Measurements from ENCODE around the gene CASP7.
"Not testable (repeated sequence)": the region's sequence is repeated elsewhere in the genome, so short reads cannot be mapped to it uniquely, and the experiment has no call there.

The CASP7 gene

GRCh38 chr10:113765910-113766309 is 86.2 kb downstream of the CASP7 start:
- no peak overlapping the region for H3K4me3 ChIP-seq (ENCODE audit: low read depth, low read length)
- no peaks in the 10 kb centered on the region for H3K4me1 ChIP-seq
- H3K36me3 ChIP-seq = no peaks in the 10 kb centered on the region
- no peak for TF ChIP-seq CTCF (IDR thresholded peaks at IDR 0.05; ENCODE audit: low read depth, low read length)
- no peak for DNase-seq
- H3K27me3 ChIP-seq = peaks cover 54% of the 10 kb centered on the region
- H3K9me3 ChIP-seq = no peaks in the 10 kb centered on the region

- no peaks in the 10 kb centered on the region for H3K4me1 ChIP-seq
- H3K27me3 ChIP-seq = peaks cover 57% of the 10 kb centered on the region
- no peak for TF ChIP-seq CTCF (IDR thresholded peaks at IDR 0.05; ENCODE audit: low read depth, low read length)
- no peak overlapping the region for H3K4me3 ChIP-seq (ENCODE audit: low read depth, low read length)
- no peak for DNase-seq
- no peaks in the 10 kb centered on the region for H3K9me3 ChIP-seq
- H3K36me3 ChIP-seq = no peaks in the 10 kb centered on the region
Measured at GRCh38 chr10:113767222-113767621, 87.5 kb downstream of the CASP7 start.

GRCh38 chr10:113770346-113770745 is 90.6 kb downstream of the CASP7 start:
- no peak for TF ChIP-seq CTCF (IDR thresholded peaks at IDR 0.05; ENCODE audit: low read depth, low read length)
- Histone ChIP-seq H3K4me1 (no peaks in the 10 kb centered on the region), H3K4me3 (ENCODE audit: low read depth, low read length) (no peak overlapping the region), H3K9me3 (no peaks in the 10 kb centered on the region), H3K27me3 (peaks cover 53% of the 10 kb centered on the region), H3K36me3 (no peaks in the 10 kb centered on the region)
- no peak for DNase-seq

GRCh38 chr10:113771131-113771530 is 91.4 kb downstream of the CASP7 start:
- not testable (repeated sequence) for H3K4me3 ChIP-seq (ENCODE audit: low read depth, low read length); H3K36me3 ChIP-seq; DNase-seq; H3K4me1 ChIP-seq; H3K9me3 ChIP-seq
- peaks cover 45% of the 10 kb centered on the region for H3K27me3 ChIP-seq

GRCh38 chr10:113775686-113776294 is 96.1 kb downstream of the CASP7 start:
- no peak for DNase-seq
- no peak for TF ChIP-seq CTCF (IDR thresholded peaks at IDR 0.05; ENCODE audit: low read depth, low read length)
- no peaks in the 10 kb centered on the region for H3K36me3 ChIP-seq
- H3K4me1 ChIP-seq = no peaks in the 10 kb centered on the region
- H3K27me3 ChIP-seq = peaks cover 4% of the 10 kb centered on the region
- H3K4me3 ChIP-seq (ENCODE audit: low read depth, low read length) = no peak overlapping the region
- H3K9me3 ChIP-seq = no peaks in the 10 kb centered on the region

GRCh38 chr10:113776553-113776952 is 96.8 kb downstream of the CASP7 start:
- Histone ChIP-seq H3K9me3 (no peaks in the 10 kb centered on the region), H3K27me3 (no peaks in the 10 kb centered on the region; the same call in 1 of the 2 replicates), H3K4me3 (ENCODE audit: low read depth, low read length) (no peak overlapping the region), H3K4me1 (no peaks in the 10 kb centered on the region), H3K36me3 (no peaks in the 10 kb centered on the region)
- no peak for TF ChIP-seq CTCF (IDR thresholded peaks at IDR 0.05; ENCODE audit: low read depth, low read length)
- no peak for DNase-seq
